Lower leg skin (tissue), 4 donors: Measurements from ENCODE around the gene C2CD4A. TPM values are rescaled to one million over a fixed set of nuclear protein-coding genes. Genes with fewer than 3 reads are reported as not detected.

ENCODE experiments used
- DNase-seq, 2 donors: peaks; one replicate each; pipeline ENCODE4 v3.0.0-alpha.2; 2019; ENCODE audit warnings: low spot score in 2 of 2
- H3K4me3 ChIP-seq: fragments of 200-600 bp; sonication (generic); 2 replicates; pipeline ENCODE4 v1.5.1; 2017; ENCODE audit warnings: mild to moderate bottlenecking, low read depth; ENCODE audit not compliant: poor library complexity, severe bottlenecking
- POLR2A ChIP-seq, 2 donors: fragments of 450-650 bp; IDR thresholded peaks; one replicate each; pipeline ENCODE4 v1.6.1; 2016 to 2017; ENCODE audit warnings: antibody characterized with exemption in 2 of 2, mild to moderate bottlenecking in 1 of 2, moderate library complexity in 1 of 2
- WGBS, 2 donors: methylation state at CpG; one replicate each; pipeline ENCODE4 v1.1.5; 2018; 5-methylcytosine and 5-hydroxymethylcytosine counted together
- intact Hi-C: fragments of 100-400 bp; cut with DNase I; formaldehyde crosslinking; loops from one replicate; pipeline ENCODE4 v1.15.0; 2023; ENCODE audit warnings: low total_unique reads
- total RNA-seq, 4 donors: library from RNA; depleted of rRNA; stranded (reverse); fragments of >200 nt; gene quantifications; one replicate each; pipeline ENCODE4 v1.1.0, GENCODE V29; 2016
- TF ChIP-seq, protein P1 (sequence below), 3 donors: fragments of 450-650 bp; IDR thresholded peaks; one replicate each; pipeline ENCODE4 v1.5.1; 2016; ENCODE audit warnings: antibody characterized with exemption in 3 of 3, mild to moderate bottlenecking in 3 of 3, moderate library complexity in 2 of 3

C2CD4A gene, protein sequence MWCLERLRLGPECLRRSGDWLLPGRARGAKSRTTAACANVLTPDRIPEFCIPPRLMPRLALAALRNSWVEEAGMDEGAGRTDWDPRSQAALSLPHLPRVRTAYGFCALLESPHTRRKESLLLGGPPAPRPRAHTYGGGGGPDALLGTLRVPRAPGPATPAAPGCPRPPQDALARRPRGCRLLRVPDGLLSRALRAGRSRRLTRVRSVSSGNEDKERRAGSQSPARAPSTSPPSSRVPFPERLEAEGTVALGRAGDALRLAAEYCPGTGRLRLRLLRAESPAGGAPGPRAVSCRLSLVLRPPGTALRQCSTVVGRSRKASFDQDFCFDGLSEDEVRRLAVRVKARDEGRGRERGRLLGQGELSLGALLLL
- under 1 TPM in 2 of 4 donors, not detected in 2; 0.10 TPM for total RNA-seq

DNA sequence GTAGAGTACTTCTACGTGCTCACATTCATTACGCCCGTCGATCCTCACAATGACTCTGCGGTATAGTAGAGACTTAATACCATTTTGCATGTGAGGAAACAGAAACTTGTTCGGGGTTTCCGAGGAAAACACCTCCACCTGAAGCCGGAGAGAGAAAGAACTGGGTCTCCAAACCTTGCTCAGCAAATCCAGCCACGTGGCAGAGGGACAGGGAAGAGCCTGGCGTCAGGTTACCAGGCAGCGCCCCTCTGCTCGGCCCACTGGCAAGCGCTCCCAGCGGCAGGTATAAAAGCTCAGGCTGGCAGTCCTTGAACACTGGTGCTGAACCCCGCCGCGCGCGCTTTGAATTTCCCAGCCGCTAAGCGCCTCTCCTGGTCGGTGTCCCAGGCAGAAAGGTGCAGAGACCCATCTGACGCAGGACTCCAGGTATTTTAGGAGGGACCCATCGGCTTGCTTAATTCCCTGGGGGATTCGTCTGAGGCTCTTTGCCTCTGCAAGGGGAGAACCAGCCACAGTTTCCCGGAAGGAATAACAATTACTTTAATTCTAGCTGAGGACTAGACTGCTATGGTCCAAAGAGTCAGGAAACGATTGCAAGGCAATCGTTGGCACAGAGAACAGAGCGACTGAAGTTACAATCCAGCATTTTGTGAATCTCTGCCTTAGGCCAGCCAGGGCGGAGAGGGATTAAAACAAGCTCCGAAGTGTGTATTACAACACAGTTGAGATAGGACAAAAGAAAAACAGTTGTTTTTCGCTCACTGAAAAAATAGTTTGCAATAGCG, at the start of gene C2CD4A:
Gene C2CD4A (plus strand): TSS at position 315 of the 785 bp plus-strand sequence. CDS start 637 bp downstream, outside the sequence.
- 14 to 20% methylated on average over 20 to 33 of the region's 33 CpGs for WGBS, 2 donors
- H3K4me3 ChIP-seq: peak within 1 kb of the TSS; percentile 42
- no peak for TF ChIP-seq POLR2A (IDR thresholded peaks at IDR 0.05)
- TF ChIP-seq, protein P1, sequence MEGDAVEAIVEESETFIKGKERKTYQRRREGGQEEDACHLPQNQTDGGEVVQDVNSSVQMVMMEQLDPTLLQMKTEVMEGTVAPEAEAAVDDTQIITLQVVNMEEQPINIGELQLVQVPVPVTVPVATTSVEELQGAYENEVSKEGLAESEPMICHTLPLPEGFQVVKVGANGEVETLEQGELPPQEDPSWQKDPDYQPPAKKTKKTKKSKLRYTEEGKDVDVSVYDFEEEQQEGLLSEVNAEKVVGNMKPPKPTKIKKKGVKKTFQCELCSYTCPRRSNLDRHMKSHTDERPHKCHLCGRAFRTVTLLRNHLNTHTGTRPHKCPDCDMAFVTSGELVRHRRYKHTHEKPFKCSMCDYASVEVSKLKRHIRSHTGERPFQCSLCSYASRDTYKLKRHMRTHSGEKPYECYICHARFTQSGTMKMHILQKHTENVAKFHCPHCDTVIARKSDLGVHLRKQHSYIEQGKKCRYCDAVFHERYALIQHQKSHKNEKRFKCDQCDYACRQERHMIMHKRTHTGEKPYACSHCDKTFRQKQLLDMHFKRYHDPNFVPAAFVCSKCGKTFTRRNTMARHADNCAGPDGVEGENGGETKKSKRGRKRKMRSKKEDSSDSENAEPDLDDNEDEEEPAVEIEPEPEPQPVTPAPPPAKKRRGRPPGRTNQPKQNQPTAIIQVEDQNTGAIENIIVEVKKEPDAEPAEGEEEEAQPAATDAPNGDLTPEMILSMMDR (IDR thresholded peaks at IDR 0.05): no peak
- peak; percentile 36 to 94 for DNase-seq
- intact Hi-C loops: no loop called here

DNA sequence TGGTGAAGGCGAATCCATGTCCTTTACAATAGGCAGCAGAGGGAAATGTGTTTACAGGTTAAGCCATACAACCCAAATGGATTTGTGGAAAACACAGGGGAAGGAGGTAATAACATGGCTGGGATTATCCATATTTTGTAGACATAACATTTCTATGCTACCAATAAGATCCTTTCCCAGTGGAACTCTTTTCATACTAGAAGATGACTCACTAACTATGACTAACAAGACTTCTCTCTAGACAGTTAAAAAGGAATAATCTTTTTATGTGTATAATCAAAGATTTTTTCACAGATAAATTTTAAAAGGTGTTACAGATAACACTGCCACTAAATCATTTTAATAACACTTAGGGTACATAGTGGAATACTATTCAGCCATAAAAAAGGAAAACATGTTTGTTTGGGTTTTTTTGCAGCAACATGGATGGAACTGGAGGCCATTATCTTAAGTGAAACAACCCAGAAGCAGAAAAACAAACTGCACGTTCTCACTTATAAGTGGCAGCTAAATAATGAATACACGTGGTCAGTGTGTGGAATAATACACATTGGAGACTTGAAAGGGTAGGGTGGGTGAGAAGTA, 46.1 kb upstream of the C2CD4A start:
- intact Hi-C loops: no loop called here
- DNase-seq: no peak
- TF ChIP-seq, protein P1 (IDR thresholded peaks at IDR 0.05): no peak
- TF ChIP-seq POLR2A (IDR thresholded peaks at IDR 0.05): no peak
- 97% methylated on average over 3 of the region's 3 CpGs for WGBS, 2 donors
- no peak overlapping the region for H3K4me3 ChIP-seq

DNA sequence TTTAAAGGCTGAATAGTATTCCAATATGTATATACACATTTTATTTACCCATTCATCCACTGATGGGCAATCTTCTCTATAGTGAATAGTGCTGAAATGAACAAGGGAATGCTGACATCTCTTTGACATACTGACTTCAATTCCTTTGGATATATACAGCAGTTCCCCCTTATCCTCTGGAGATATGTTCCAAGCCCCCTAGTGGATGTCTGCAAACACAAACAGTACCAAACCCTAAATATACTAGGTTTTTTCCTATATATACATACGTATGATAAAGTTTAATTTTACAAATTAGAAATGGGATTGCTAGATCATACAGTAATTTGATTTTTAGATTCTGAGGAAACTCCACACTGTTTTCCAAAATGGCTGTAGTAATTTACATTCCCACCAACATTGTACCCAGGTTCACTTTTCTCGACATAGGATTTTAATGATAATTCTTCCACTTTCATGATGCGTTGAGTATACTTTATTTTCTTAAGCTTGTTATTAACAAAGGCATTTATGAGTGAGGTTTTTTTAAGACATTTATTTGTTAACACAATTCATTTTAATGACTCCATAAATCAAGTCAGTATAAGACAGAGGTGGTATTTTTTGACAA, 44.7 kb upstream of the C2CD4A start:
- DNase-seq: no peak
- intact Hi-C loops: no loop called here
- TF ChIP-seq, protein P1 (IDR thresholded peaks at IDR 0.05): no peak
- TF ChIP-seq POLR2A (IDR thresholded peaks at IDR 0.05): no peak
- no peak overlapping the region for H3K4me3 ChIP-seq
- WGBS, 2 donors: 95 to 97% methylated on average over 3 of the region's 3 CpGs

DNA sequence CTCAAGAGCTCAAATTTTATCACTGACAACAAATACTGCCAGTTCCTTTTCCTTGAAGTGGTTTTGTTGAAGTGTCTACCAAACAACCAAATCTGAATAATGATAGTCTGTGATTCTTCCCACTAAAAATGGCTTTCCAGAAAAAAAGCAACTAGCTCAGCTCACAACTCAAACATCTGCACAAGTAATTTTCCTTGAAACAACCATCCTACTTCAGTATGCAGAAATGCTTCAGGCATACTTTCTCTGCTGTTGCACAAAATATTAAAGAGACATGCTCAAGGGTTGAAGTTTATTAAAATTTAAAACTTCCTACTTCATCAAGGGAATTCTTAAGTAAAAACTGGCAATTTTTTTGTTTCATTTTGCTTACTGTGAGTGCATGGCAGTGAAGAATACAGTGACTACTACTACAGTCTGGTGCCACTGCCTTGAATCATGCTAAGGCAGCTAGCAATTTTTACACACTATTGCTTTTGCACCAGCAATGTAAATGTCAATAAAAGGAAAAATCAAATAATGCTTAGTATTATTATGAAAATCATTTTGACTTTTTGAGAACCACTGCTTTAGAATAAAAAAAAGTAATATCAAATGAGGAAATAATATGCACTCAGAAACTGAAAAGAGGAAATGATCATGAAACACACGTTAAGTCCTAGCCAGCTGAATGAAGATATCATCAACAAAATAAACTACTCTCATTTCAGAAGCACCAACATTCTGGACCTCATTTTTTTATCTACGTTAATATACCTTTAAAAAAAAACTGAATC, 40.1 kb upstream of the C2CD4A start:
- intact Hi-C loops: no loop called here

More for the DNA sequence above, 40.1 kb upstream of the C2CD4A start:
- TF ChIP-seq POLR2A (IDR thresholded peaks at IDR 0.05): no peak
- TF ChIP-seq, protein P1 (IDR thresholded peaks at IDR 0.05): no peak
- WGBS, 2 donors: 83 to 86% methylated on average over 2 of the region's 2 CpGs
- H3K4me3 ChIP-seq: no peak overlapping the region
- DNase-seq: no peak
